HepG2 (cell line): ENCODE measurements around the gene ATG4B.

Source experiments
- ELF4 ChIP-seq: sonication (generic); formaldehyde crosslinking; IDR thresholded peaks from 2 replicates; pipeline ENCODE4 v1.5.0; 2020; ENCODE audit warnings: missing genetic modification reagents, mild to moderate bottlenecking, moderate library complexity, borderline replicate concordance
- HNRNPH1 ChIP-seq: fragments of 200-400 bp; formaldehyde crosslinking; optimal IDR thresholded peaks from 2 replicates; pipeline ENCODE3; 2017; ENCODE audit warnings: mild to moderate bottlenecking, low read depth, low read length
- MAZ ChIP-seq, 2 experiments: sonication (generic) in 1 of 2; formaldehyde crosslinking in 1 of 2; IDR thresholded peaks; 2 replicates each; pipeline versions ENCODE4 v1.5.0 to v1.6.1; 2012 to 2020; ENCODE audit warnings: low read depth in 2 of 2, mild to moderate bottlenecking in 2 of 2, borderline replicate concordance in 1 of 2, improper control_type of control experiment in 1 of 2, low read length in 1 of 2, missing genetic modification reagents in 1 of 2, moderate library complexity in 1 of 2
- TF ChIP-seq, protein P1 (sequence below): sonication (generic); formaldehyde crosslinking; IDR thresholded peaks from 2 replicates; pipeline ENCODE4 v1.4.0; 2020; ENCODE audit warnings: missing genetic modification reagents, borderline replicate concordance
- TF ChIP-seq, protein P2 (sequence below): sonication (generic); formaldehyde crosslinking; IDR thresholded peaks from 2 replicates; pipeline ENCODE4 v1.5.0; 2020; ENCODE audit warnings: missing genetic modification reagents

DNA sequence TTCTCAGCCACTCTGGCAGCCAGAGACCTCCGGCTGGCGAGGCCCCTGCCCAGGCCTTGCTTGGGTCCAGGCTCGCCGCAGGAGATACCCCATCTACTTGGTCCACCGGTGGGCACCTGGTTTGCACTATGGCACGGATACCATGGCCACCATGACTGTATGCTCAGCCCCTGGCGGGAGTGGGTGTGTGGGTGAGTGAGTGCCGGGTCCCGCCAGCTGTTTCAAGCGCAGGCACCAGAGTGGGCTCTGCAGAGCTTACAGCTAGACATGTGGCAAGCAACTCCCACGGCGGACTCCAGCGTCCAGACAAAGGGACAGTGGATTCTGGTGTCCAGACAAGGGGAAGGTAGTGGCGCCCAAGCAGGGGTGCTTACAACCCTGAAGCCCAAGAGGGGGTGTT lies 1.4 kb downstream of the ATG4B start:
- no peak for TF ChIP-seq ELF4 (CRISPR knock-in tag)
- TF ChIP-seq, protein P1, sequence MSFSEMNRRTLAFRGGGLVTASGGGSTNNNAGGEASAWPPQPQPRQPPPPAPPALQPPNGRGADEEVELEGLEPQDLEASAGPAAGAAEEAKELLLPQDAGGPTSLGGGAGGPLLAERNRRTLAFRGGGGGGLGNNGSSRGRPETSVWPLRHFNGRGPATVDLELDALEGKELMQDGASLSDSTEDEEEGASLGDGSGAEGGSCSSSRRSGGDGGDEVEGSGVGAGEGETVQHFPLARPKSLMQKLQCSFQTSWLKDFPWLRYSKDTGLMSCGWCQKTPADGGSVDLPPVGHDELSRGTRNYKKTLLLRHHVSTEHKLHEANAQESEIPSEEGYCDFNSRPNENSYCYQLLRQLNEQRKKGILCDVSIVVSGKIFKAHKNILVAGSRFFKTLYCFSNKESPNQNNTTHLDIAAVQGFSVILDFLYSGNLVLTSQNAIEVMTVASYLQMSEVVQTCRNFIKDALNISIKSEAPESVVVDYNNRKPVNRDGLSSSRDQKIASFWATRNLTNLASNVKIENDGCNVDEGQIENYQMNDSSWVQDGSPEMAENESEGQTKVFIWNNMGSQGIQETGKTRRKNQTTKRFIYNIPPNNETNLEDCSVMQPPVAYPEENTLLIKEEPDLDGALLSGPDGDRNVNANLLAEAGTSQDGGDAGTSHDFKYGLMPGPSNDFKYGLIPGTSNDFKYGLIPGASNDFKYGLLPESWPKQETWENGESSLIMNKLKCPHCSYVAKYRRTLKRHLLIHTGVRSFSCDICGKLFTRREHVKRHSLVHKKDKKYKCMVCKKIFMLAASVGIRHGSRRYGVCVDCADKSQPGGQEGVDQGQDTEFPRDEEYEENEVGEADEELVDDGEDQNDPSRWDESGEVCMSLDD (CRISPR knock-in tag), result no peak
- no peak for TF ChIP-seq HNRNPH1
- TF ChIP-seq MAZ (IDR thresholded peaks at IDR 0.05; ENCODE audit: borderline replicate concordance, low read depth, low read length), result no peak
- no peak for TF ChIP-seq MAZ (CRISPR knock-in tag; IDR thresholded peaks at IDR 0.05; ENCODE audit: low read depth)
- TF ChIP-seq, protein P2, sequence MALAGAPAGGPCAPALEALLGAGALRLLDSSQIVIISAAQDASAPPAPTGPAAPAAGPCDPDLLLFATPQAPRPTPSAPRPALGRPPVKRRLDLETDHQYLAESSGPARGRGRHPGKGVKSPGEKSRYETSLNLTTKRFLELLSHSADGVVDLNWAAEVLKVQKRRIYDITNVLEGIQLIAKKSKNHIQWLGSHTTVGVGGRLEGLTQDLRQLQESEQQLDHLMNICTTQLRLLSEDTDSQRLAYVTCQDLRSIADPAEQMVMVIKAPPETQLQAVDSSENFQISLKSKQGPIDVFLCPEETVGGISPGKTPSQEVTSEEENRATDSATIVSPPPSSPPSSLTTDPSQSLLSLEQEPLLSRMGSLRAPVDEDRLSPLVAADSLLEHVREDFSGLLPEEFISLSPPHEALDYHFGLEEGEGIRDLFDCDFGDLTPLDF (CRISPR knock-in tag), result no peak
